ENCODE data around the gene SLC9A8. TPM values are rescaled to one million over a fixed set of nuclear protein-coding genes. Genes with fewer than 3 reads are reported as not detected.

Gene SLC9A8
- polyA plus RNA-seq, 2 of the 4 experiments (the other 2 are of a cell fraction), result 5.0 to 7.9 TPM

DNA sequence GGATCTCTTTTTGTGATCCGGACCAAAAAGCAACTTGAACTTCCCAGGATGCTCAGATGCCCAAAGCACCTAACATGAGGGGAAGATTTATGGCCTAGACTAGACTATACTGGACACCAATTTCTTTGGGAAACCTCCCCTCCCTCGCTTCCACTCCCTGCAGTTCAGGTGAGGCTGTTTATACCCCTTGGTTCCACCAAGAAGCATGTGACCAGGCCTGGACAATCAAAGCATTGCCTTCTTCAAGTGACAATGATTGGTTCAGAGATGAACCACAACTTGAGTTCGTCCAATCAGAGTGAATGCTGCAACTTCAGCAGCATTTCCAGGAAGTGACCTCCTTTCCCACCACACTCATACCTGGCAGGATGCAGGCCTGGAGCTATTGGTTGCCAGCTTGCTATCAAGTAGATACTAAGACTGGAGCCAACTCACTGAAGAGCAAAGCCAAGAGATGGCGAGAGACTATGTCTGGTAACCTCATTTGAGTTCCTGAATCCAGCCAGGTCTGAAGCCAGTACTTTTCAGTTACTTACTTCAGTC, 45.6 kb upstream of the SLC9A8 start:
- Histone ChIP-seq H3K9me3 (no peaks in the 10 kb centered on the region), H3K4me2 (0 out of 3 replicates have a peak overlapping the region, but pooled peaks have one; percentile 71), H3K27ac (peak overlapping the region; percentile 94), H3K4me3 (no peak overlapping the region), H3K4me1 (peaks cover 74% of the 10 kb centered on the region)
- TF ChIP-seq HOXB13 (CRISPR knock-in tag; IDR thresholded peaks at IDR 0.05; ENCODE audit: low read depth) (peak; percentile 13; the same call in 1 of the 2 replicates), CHD2 (IDR thresholded peaks at IDR 0.05; ENCODE audit: low read length, partially characterized antibody) (no peak)
- TF ChIP-seq, protein P1, sequence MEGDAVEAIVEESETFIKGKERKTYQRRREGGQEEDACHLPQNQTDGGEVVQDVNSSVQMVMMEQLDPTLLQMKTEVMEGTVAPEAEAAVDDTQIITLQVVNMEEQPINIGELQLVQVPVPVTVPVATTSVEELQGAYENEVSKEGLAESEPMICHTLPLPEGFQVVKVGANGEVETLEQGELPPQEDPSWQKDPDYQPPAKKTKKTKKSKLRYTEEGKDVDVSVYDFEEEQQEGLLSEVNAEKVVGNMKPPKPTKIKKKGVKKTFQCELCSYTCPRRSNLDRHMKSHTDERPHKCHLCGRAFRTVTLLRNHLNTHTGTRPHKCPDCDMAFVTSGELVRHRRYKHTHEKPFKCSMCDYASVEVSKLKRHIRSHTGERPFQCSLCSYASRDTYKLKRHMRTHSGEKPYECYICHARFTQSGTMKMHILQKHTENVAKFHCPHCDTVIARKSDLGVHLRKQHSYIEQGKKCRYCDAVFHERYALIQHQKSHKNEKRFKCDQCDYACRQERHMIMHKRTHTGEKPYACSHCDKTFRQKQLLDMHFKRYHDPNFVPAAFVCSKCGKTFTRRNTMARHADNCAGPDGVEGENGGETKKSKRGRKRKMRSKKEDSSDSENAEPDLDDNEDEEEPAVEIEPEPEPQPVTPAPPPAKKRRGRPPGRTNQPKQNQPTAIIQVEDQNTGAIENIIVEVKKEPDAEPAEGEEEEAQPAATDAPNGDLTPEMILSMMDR (IDR thresholded peaks at IDR 0.05), result no peak
- 97% methylated on average over 4 of the region's 4 CpGs for WGBS (ENCODE audit: missing lambda C conversion rate)
- DNase-seq (ENCODE audit: low read depth in 1 of 2, low spot score in 1 of 2), result peak in 1 of 2 experiments; percentile 61
- ChIA-PET CTCF (no interaction called here), POLR2A (interaction anchor here (1.6 kb wide), 1 partner anchor 23 kb away, joined by 16 read pairs; no protein-coding TSS in a partner anchor)
- FAIRE-seq, result no peak
- ATAC-seq, result no peak

DNA sequence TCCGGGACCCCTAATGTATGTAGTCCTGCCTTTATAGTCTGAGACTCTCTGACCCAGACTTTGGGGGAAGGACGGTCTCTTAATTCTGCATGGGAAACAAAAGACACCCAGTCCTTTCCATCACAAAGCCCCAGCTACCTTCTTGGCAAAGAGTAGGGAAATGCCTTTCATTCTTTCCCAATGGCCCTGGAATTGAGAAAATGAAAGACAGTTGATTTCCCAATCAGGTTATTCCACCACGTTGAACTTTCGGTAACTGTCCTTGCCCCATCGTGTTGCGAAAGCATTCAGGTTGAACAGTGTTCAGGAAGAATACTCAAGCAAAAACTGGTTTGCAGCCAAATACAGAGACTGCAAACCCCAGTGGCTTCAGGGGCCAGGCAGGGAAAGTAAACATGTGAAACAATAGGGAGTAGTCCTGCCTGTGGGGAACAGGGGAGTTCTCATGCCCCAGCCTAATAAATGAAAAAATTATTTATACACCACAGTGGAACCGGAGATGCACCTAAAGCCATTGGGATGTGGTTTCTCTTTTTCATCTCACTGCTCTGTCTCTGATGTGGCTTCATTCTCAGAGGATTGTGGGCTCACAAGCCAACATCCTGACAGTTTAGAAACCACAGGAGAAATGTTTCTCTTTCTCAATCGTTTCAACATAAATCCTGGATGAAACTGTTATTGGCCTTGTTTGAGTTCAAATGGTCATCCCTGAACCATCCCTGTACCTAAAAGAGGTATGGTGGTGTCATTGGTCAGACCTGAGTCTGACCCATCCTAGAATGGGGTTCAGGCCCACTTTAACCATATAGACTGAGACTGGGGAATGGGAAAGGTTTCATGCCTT, 44.2 kb upstream of the SLC9A8 start:
- peak overlapping the region; percentile 94 for H3K27ac ChIP-seq
- ChIA-PET CTCF (no interaction called here), POLR2A (interaction anchor here (0.5 to 1.6 kb wide), 4 partner anchors 22 to 95 kb away, joined by 3 to 16 read pairs (median 4); partner anchors contain the start of gene SLC9A8)
- peak overlapping the region; percentile 71 for H3K4me2 ChIP-seq
- H3K9me3 ChIP-seq, result no peaks in the 10 kb centered on the region
- no peak overlapping the region for H3K4me3 ChIP-seq
- peaks cover 82% of the 10 kb centered on the region for H3K4me1 ChIP-seq
- DNase-seq (ENCODE audit: low read depth in 1 of 2, low spot score in 1 of 2), result peak; percentile 66 to 98
- ATAC-seq, result peak; percentile 82
- peak; percentile 13 for FAIRE-seq
- 7% methylated on average over 8 of the region's 8 CpGs for WGBS (ENCODE audit: missing lambda C conversion rate)
- no peak for TF ChIP-seq HDAC2 (IDR thresholded peaks at IDR 0.05)
- no peak for TF ChIP-seq CHD4 (IDR thresholded peaks at IDR 0.05; ENCODE audit: borderline replicate concordance)
- TF ChIP-seq EHMT2 (IDR thresholded peaks at IDR 0.05; ENCODE audit: low read depth), result no peak
- no peak for TF ChIP-seq NPAS2 (CRISPR knock-in tag; IDR thresholded peaks at IDR 0.05; ENCODE audit: borderline replicate concordance)
- TF ChIP-seq TP53 (CRISPR knock-in tag; IDR thresholded peaks at IDR 0.05), result no peak
- TF ChIP-seq CBX8 (IDR thresholded peaks at IDR 0.05), result no peak
- TF ChIP-seq, protein P2, sequence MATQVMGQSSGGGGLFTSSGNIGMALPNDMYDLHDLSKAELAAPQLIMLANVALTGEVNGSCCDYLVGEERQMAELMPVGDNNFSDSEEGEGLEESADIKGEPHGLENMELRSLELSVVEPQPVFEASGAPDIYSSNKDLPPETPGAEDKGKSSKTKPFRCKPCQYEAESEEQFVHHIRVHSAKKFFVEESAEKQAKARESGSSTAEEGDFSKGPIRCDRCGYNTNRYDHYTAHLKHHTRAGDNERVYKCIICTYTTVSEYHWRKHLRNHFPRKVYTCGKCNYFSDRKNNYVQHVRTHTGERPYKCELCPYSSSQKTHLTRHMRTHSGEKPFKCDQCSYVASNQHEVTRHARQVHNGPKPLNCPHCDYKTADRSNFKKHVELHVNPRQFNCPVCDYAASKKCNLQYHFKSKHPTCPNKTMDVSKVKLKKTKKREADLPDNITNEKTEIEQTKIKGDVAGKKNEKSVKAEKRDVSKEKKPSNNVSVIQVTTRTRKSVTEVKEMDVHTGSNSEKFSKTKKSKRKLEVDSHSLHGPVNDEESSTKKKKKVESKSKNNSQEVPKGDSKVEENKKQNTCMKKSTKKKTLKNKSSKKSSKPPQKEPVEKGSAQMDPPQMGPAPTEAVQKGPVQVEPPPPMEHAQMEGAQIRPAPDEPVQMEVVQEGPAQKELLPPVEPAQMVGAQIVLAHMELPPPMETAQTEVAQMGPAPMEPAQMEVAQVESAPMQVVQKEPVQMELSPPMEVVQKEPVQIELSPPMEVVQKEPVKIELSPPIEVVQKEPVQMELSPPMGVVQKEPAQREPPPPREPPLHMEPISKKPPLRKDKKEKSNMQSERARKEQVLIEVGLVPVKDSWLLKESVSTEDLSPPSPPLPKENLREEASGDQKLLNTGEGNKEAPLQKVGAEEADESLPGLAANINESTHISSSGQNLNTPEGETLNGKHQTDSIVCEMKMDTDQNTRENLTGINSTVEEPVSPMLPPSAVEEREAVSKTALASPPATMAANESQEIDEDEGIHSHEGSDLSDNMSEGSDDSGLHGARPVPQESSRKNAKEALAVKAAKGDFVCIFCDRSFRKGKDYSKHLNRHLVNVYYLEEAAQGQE (IDR thresholded peaks at IDR 0.05), result no peak
- TF ChIP-seq KDM1A (IDR thresholded peaks at IDR 0.05; ENCODE audit: low read depth), result no peak
- TF ChIP-seq, protein P3, sequence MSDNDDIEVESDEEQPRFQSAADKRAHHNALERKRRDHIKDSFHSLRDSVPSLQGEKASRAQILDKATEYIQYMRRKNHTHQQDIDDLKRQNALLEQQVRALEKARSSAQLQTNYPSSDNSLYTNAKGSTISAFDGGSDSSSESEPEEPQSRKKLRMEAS (IDR thresholded peaks at IDR 0.05), result peak; percentile 75
- TF ChIP-seq HOXA7 (CRISPR knock-in tag; IDR thresholded peaks at IDR 0.05), result no peak
- no peak for TF ChIP-seq FOXS1 (CRISPR knock-in tag; IDR thresholded peaks at IDR 0.05)
- peak; percentile 96 for TF ChIP-seq RARB (CRISPR knock-in tag; IDR thresholded peaks at IDR 0.05)
- no peak for TF ChIP-seq PHF8 (IDR thresholded peaks at IDR 0.05; ENCODE audit: borderline replicate concordance, low read depth)
- no peak for TF ChIP-seq NFE2L2 (conservative IDR thresholded peaks at IDR 0.05; ENCODE audit: low read length)
- no peak for TF ChIP-seq HEYL (CRISPR knock-in tag; IDR thresholded peaks at IDR 0.05)
- no peak for TF ChIP-seq RCOR1 (IDR thresholded peaks at IDR 0.05; ENCODE audit: low read depth, low read length)
- no peak for TF ChIP-seq CHD2 (IDR thresholded peaks at IDR 0.05; ENCODE audit: low read length, partially characterized antibody)
- no peak for TF ChIP-seq POLR2A (IDR thresholded peaks at IDR 0.05; ENCODE audit: low read length)
- TF ChIP-seq NR3C1 (IDR thresholded peaks at IDR 0.05), result no peak
- TF ChIP-seq, protein P4, sequence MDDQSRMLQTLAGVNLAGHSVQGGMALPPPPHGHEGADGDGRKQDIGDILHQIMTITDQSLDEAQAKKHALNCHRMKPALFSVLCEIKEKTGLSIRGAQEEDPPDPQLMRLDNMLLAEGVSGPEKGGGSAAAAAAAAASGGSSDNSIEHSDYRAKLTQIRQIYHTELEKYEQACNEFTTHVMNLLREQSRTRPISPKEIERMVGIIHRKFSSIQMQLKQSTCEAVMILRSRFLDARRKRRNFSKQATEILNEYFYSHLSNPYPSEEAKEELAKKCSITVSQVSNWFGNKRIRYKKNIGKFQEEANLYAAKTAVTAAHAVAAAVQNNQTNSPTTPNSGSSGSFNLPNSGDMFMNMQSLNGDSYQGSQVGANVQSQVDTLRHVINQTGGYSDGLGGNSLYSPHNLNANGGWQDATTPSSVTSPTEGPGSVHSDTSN (IDR thresholded peaks at IDR 0.05), result 0 out of 2 replicates have a peak, but pooled peaks have one; percentile 70
- TF ChIP-seq HOXB5 (CRISPR knock-in tag; IDR thresholded peaks at IDR 0.05), result 0 out of 2 replicates have a peak, but pooled peaks have one; percentile 24
- no peak for TF ChIP-seq TFCP2L1 (CRISPR knock-in tag; IDR thresholded peaks at IDR 0.05)
- TF ChIP-seq MAFK (IDR thresholded peaks at IDR 0.05; ENCODE audit: partially characterized antibody), result no peak
- no peak for TF ChIP-seq KDM5A (IDR thresholded peaks at IDR 0.05)
- no peak for TF ChIP-seq EHF (CRISPR knock-in tag; IDR thresholded peaks at IDR 0.05)
- no peak for TF ChIP-seq RNF2 (IDR thresholded peaks at IDR 0.05; ENCODE audit: borderline replicate concordance, low read depth)
- TF ChIP-seq JUNB (IDR thresholded peaks at IDR 0.05), result peak; percentile 88
- TF ChIP-seq SMC3 (IDR thresholded peaks at IDR 0.05), result peak; percentile 75
- TF ChIP-seq RAD21 (conservative IDR thresholded peaks at IDR 0.05 in 1 of 2, IDR thresholded peaks at IDR 0.05 in 1 of 2), result peak; percentile 26 to 66; a peak in 4 of 5 replicates
